Loucy (cell line): ENCODE results near the gene SHROOM3.

Experiments used
- EZH2phosphoT487 ChIP-seq: fragments of 200-600 bp; IDR thresholded peaks from 2 replicates; pipeline ENCODE4 v1.6.1; 2018; ENCODE audit warnings: antibody characterized with exemption, mild to moderate bottlenecking, moderate library complexity, borderline replicate concordance
- TF ChIP-seq, protein P1 (sequence below): fragments of 200-600 bp; sonication (generic); conservative IDR thresholded peaks from 2 replicates; pipeline ENCODE4 v1.5.1; 2014; ENCODE audit warnings: mild to moderate bottlenecking, antibody characterized with exemption, low read length

- TF ChIP-seq, protein P1, sequence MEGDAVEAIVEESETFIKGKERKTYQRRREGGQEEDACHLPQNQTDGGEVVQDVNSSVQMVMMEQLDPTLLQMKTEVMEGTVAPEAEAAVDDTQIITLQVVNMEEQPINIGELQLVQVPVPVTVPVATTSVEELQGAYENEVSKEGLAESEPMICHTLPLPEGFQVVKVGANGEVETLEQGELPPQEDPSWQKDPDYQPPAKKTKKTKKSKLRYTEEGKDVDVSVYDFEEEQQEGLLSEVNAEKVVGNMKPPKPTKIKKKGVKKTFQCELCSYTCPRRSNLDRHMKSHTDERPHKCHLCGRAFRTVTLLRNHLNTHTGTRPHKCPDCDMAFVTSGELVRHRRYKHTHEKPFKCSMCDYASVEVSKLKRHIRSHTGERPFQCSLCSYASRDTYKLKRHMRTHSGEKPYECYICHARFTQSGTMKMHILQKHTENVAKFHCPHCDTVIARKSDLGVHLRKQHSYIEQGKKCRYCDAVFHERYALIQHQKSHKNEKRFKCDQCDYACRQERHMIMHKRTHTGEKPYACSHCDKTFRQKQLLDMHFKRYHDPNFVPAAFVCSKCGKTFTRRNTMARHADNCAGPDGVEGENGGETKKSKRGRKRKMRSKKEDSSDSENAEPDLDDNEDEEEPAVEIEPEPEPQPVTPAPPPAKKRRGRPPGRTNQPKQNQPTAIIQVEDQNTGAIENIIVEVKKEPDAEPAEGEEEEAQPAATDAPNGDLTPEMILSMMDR: no peak
- TF ChIP-seq EZH2phosphoT487: no peak
Measured at GRCh38 chr4:76641758-76642157, 206.7 kb downstream of the SHROOM3 start.
